Hepatocyte (in vitro differentiated cells): Measurements from ENCODE around the gene NOTCH4.

ENCODE experiments used
- CTCF ChIP-seq: fragments of 200-600 bp; sonication (generic); IDR thresholded peaks from 2 replicates; pipeline ENCODE4 v1.5.1; 2016; ENCODE audit warnings: antibody characterized with exemption, mild to moderate bottlenecking; ENCODE audit not compliant: poor library complexity
- EZH2 ChIP-seq: fragments of 200-600 bp; sonication (generic); IDR thresholded peaks from 2 replicates; pipeline ENCODE4 v1.6.1; 2016; ENCODE audit warnings: antibody characterized with exemption, mild to moderate bottlenecking, borderline replicate concordance

GRCh38 chr6:32198866-32199265, 25.0 kb downstream of the NOTCH4 start:
- no peak for TF ChIP-seq CTCF
- no peak for TF ChIP-seq EZH2
